Hematopoietic multipotent progenitor cell treated with erythropoietin and hydrocortisone succinate and interleukin-3 and kit ligand, for 4 days (in vitro differentiated cells): ENCODE data around the gene PHF19.

ENCODE experiments used
- DNase-seq: peaks from one replicate; pipeline ENCODE4 v3.0.0-alpha.2; 2015

PHF19 gene

GRCh38 chr9:120870206-120870605 is 6.8 kb downstream of the PHF19 start:
- peak; percentile 49 for DNase-seq

DNA sequence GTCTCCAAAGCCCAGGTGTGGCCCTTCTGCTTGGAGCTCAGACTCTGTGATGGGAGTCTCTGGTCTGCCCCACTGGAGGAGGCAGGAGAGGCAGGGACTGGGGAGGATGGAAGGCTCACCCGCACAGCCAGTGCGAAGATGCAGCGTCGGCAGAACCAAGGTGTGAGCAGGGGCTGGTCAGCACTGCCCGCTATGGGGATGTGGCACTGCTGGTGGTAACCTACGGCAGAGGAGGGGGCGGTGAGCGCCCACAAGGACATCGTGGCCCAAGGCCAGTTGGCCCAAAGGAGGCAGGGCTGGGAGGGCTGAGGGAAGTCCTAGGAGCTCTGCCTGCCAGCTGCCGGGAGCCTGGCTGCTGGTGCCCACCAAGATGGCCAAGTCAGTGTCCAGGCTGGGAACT is 7.3 kb downstream of the PHF19 start:
- DNase-seq = no peak

DNA sequence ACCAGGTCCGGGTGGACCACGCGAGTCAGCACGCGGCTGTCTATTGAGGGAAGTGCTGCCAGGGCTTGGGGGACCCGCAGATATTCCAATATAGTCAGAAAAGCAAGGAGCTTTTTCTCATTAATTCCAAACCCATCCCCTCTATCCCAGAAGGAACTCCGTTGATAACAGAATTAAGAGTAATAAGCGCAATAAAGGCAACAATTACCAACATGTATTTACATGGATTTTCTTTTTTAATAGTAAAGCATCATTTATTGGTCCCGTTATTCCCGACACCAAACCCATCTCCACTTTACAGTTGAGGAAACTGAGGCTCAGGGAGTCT is 7.7 kb downstream of the PHF19 start:
- no peak for DNase-seq

GRCh38 chr9:120868676-120869359 is 8.2 kb downstream of the PHF19 start:
- peak; percentile 99 for DNase-seq

DNA sequence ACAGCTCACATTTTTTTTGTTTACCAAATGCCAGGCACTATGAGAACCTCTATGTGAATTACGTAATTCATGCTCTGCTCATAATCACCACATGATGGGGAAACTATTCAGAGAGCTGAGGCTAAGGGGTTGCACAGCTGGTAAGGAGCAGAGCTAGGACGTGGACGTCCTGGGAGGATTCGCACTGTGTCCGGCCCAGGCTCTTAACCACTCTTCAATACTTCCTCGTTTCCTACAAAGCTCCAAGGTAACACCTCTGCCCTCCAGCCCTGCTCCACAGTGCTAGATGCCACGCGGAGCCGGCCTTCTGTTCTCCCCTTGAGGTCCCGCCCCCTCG is 8.7 kb downstream of the PHF19 start:
- no peak for DNase-seq

- DNase-seq = no peak
Measured at GRCh38 chr9:120867676-120868338, 9.2 kb downstream of the PHF19 start.

GRCh38 chr9:120866651-120867050 is 10.3 kb downstream of the PHF19 start:
- DNase-seq = no peak

DNA sequence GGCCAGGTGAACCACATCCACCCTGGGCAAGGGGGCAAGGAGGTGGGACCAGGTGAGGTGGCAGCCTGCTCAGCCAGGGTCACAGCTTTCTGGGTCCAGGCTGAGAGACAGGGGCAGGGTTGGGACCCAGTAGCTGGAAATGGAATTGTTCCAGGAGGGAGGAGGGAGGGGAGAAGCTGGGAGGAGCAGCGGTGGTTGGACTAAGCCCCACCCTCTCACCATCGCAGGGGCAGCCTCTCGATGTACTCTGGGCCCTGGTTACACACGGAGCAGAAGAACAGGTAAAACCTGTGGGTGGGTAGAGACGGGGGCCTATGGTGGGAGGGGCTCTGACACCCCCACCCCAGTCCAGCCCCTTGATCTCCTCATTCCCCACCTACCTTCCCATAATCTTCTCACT is 11.2 kb downstream of the PHF19 start:
- no peak for DNase-seq

GRCh38 chr9:120865176-120865575 is 11.8 kb downstream of the PHF19 start:
- no peak for DNase-seq

- no peak for DNase-seq
Measured at GRCh38 chr9:120864719-120865118, 12.3 kb downstream of the PHF19 start.

- no peak for DNase-seq
Measured at GRCh38 chr9:120863833-120864232, 13.2 kb downstream of the PHF19 start.

DNA sequence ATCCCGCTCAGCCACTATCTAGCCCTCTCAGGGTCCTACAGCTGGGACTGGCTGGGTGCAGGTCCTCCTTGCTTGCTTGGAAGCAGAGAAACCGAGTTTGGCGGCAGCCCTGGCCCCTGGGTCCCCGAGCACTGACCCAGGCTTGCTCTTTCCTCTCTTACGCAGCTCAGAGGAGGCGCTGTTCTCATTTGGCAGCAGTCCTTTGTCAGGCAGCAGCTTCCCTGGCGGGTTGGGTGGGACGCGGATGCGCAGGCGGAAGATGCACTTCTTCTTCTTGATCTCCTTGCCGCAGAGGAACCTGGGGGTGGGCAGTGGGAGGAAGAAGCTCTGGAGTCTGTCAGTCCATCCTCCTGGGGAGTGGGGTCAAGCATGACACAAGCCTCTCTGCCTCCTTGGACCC is 14.5 kb downstream of the PHF19 start:
- DNase-seq = no peak

GRCh38 chr9:120861935-120862334 is 15.1 kb downstream of the PHF19 start:
- DNase-seq = no peak

DNA sequence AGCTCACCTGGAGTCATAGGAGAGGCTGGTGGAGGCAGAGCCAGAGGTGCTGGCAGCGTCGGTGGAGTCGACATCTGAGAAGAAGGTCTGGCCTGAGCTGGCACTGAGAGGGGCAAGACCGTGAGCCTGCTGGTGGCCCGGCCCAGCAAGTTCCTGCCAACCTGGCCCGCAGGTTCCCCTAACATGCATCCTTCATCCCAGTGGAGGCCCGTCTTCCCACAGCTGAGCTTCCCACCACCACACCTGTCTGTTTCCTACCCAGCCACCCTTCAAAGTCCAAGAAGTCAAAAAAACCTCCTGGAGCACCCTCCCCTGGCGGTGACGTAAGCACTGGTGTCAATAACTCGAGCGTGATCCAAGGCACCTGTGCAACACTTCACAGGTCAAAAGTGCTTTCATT is 16.9 kb downstream of the PHF19 start:
- DNase-seq = no peak

- DNase-seq = no peak
Measured at GRCh38 chr9:120859361-120859760, 17.6 kb downstream of the PHF19 start.

- no peak for DNase-seq
Measured at GRCh38 chr9:120857902-120858301, 19.1 kb downstream of the PHF19 start.

- no peak for DNase-seq
Measured at GRCh38 chr9:120857481-120857880, 19.5 kb downstream of the PHF19 start.

GRCh38 chr9:120856700-120857099 is 20.3 kb downstream of the PHF19 start:
- no peak for DNase-seq

DNA sequence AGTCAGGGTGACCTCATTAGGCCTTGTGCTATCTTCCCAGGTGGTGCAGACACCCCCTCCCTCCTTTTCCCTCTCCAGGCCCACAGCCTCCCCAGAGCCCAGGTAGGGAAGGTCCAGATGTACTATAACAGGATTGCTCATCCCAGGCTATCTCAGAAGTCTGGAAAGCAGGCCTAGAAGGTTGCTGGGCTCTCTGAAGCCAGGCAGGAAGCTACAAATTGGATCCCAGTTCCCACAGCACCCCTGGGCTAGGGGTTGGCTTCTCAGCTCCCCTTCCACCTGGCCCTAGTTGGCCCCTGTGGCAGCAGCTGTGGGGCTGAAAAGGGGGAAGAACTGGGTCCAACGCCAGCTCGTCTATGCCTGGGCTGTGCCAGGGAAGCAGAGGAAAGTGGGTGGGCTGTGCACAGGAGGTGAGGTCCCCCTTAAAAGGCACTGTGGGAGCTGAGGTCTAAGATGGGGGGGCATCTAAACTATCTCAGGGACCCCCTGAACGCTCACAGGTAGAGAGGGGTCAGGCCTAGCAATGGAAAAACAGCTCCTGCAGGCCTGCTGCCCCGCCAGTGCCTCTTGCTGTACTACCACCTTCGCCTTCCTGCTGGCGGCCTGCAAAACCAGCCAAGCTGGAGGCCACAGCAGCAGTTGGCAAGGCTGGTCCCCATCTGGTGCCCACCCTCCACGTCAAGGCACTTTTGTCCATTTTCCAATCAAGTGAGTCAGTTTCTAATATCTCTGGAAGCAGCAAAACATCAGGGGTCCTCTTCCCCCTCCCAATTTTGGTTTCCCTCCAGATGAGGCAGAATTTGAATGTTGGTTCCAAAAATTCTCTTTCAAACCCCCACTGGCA is 20.9 kb downstream of the PHF19 start:
- DNase-seq = no peak

- DNase-seq = no peak
Measured at GRCh38 chr9:120854596-120855327, 22.2 kb downstream of the PHF19 start.

DNA sequence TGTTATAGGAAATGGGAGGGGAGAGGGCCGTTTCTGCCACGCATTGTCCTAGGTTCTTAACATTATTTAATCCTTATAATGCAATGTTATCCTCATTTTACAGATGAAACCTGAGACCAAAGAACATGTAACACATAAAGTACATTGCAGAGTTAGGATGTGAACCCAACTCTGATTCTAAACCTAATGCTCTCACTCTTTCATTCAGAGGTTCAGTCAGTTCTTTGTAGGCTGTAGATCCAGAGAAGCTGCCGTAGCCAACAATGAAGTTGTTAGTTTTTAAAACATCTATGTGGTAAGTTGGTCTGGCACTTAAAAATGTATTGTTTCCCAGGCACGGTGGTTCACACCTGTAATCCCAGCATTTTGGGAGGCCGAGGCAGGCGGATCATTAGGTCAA is 23.8 kb downstream of the PHF19 start:
- DNase-seq = no peak

DNA sequence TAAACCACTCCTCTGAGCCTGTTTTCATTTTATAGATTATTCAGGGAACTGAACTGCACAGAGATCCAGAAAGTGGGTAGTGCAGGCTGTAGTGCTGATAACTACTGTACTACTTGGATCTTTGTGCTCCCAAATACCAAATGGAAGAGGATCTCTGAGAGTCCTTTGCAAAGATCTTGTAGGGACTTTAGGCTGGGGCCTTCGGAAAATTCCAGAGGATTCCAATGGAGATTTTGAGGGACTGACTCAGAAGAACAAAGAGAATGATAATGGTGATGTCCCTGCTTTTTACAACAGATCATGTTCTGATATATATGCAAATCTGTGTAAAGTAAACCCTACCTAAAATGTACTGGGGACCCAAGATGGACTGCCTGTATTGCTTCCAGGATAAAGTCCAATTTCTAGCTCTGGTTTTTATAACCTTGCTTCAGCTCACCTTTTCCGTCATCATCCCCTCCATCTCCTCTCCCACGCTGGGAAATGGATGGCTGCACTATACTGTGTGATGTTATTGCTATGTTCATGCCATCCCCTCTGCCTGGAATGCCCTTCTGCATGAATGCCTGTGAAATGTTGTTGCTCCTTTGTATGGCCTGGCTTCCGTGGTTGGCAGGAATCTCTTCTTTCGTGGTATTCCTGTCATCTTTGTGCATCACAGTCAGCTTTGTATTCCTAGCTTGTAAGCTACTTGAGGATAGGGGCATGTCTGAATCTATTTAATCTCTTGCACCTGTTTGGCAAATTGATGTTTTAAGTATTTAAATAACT is 24.6 kb downstream of the PHF19 start:
- no peak for DNase-seq

GRCh38 chr9:120851449-120851848 is 25.5 kb downstream of the PHF19 start:
- DNase-seq = no peak
